ENCODE measurements around the gene CLIC5. TPM values are rescaled to one million over a fixed set of nuclear protein-coding genes. Genes with fewer than 3 reads are reported as not detected.

CLIC5 gene
- polyA plus RNA-seq, 1 donor from 2014 or later = 0.22 TPM

- H3K36me3 ChIP-seq (ENCODE audit: insufficient read depth, low read length) = no peaks in the 10 kb centered on the region
- H3K9me2 ChIP-seq (ENCODE audit: insufficient read depth, low read length) = no peaks in the 10 kb centered on the region
- TF ChIP-seq TAF1 (IDR thresholded peaks at IDR 0.05; ENCODE audit: low read depth) = no peak
- H3K9ac ChIP-seq (ENCODE audit: low read length) = no peak overlapping the region
- H3K79me2 ChIP-seq (replicated peaks; ENCODE audit: insufficient read depth, low read length) = no peaks in the 10 kb centered on the region
- no peaks in the 10 kb centered on the region for H4K20me1 ChIP-seq (ENCODE audit: insufficient read depth)
- no peaks in the 10 kb centered on the region for H3K9me3 ChIP-seq (ENCODE audit: low read length)
- H3F3A ChIP-seq (ENCODE audit: insufficient read depth, low read length, poor library complexity, severe bottlenecking) = no peaks in the 10 kb centered on the region
- H3K4me3 ChIP-seq (ENCODE audit: low read length) = no peak overlapping the region
- no peaks in the 10 kb centered on the region for H3K27me3 ChIP-seq (ENCODE audit: insufficient read depth, low read depth, low read length)
- no peak overlapping the region for H3K27ac ChIP-seq (ENCODE audit: low read length)
- H2AFZ ChIP-seq (ENCODE audit: low read depth, low read length) = no peak overlapping the region
- H3K4me2 ChIP-seq (ENCODE audit: low read length) = no peak overlapping the region
These were observed 48.9 kb downstream of the CLIC5 start for GRCh38 chr6:45966797-45967196.

GRCh38 chr6:45966340-45966739 is 49.3 kb downstream of the CLIC5 start:
- no peaks in the 10 kb centered on the region for H3F3A ChIP-seq (ENCODE audit: insufficient read depth, low read length, poor library complexity, severe bottlenecking)
- H3K79me2 ChIP-seq (replicated peaks; ENCODE audit: insufficient read depth, low read length) = no peaks in the 10 kb centered on the region
- H3K9me2 ChIP-seq (ENCODE audit: insufficient read depth, low read length) = no peaks in the 10 kb centered on the region
- H3K4me2 ChIP-seq (ENCODE audit: low read length) = no peak overlapping the region
- H3K9me3 ChIP-seq (ENCODE audit: low read length) = no peaks in the 10 kb centered on the region
- TF ChIP-seq TAF1 (IDR thresholded peaks at IDR 0.05; ENCODE audit: low read depth) (no peak), EP300 (conservative IDR thresholded peaks at IDR 0.05; ENCODE audit: poor library complexity, severe bottlenecking) (no peak), EZH2 (IDR thresholded peaks at IDR 0.05; ENCODE audit: borderline replicate concordance, insufficient read depth, low read length, poor library complexity, severe bottlenecking) (no peak), MXI1 (conservative IDR thresholded peaks at IDR 0.05; ENCODE audit: poor library complexity, severe bottlenecking) (no peak), REST (IDR thresholded peaks at IDR 0.05; ENCODE audit: borderline replicate concordance) (no peak), POLR2AphosphoS5 (IDR thresholded peaks at IDR 0.05) (no peak), RAD21 (conservative IDR thresholded peaks at IDR 0.05) (no peak), SMC3 (conservative IDR thresholded peaks at IDR 0.05; ENCODE audit: poor library complexity) (no peak)
- TF ChIP-seq, protein P1, sequence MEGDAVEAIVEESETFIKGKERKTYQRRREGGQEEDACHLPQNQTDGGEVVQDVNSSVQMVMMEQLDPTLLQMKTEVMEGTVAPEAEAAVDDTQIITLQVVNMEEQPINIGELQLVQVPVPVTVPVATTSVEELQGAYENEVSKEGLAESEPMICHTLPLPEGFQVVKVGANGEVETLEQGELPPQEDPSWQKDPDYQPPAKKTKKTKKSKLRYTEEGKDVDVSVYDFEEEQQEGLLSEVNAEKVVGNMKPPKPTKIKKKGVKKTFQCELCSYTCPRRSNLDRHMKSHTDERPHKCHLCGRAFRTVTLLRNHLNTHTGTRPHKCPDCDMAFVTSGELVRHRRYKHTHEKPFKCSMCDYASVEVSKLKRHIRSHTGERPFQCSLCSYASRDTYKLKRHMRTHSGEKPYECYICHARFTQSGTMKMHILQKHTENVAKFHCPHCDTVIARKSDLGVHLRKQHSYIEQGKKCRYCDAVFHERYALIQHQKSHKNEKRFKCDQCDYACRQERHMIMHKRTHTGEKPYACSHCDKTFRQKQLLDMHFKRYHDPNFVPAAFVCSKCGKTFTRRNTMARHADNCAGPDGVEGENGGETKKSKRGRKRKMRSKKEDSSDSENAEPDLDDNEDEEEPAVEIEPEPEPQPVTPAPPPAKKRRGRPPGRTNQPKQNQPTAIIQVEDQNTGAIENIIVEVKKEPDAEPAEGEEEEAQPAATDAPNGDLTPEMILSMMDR (IDR thresholded peaks at IDR 0.05; ENCODE audit: poor library complexity, severe bottlenecking) = no peak
- H4K20me1 ChIP-seq (ENCODE audit: insufficient read depth) = no peaks in the 10 kb centered on the region
- H3K36me3 ChIP-seq (ENCODE audit: insufficient read depth, low read length) = no peaks in the 10 kb centered on the region
- H3K9ac ChIP-seq (ENCODE audit: low read length) = no peak overlapping the region
- no peak overlapping the region for H2AFZ ChIP-seq (ENCODE audit: low read depth, low read length)
- no peak overlapping the region for H3K4me3 ChIP-seq (ENCODE audit: low read length)
- no peaks in the 10 kb centered on the region for H3K27me3 ChIP-seq (ENCODE audit: insufficient read depth, low read depth, low read length)
- no peak overlapping the region for H3K27ac ChIP-seq (ENCODE audit: low read length)

DNA sequence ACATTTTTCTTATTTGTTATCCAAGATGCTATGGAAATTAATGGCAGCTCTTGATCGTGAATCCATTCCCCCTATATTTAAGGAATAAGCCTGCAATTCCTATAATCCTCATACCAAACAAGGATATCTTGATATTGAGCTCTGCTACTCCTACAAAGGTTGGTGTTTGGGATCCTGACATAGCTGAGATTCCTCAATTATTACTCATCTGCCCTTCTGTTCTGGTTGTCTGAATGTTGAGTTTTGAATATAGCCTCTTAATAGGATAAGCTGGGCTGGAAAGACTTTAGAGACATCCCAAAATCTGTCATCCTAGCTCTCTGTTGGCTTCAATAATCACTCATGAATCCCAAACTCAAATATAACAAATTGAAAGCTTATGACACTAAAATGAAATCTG is 49.9 kb downstream of the CLIC5 start:
- no peaks in the 10 kb centered on the region for H3K27me3 ChIP-seq (ENCODE audit: insufficient read depth, low read depth, low read length)
- no peak overlapping the region for H3K4me2 ChIP-seq (ENCODE audit: low read length)
- no peaks in the 10 kb centered on the region for H4K20me1 ChIP-seq (ENCODE audit: insufficient read depth)
- no peak overlapping the region for H2AFZ ChIP-seq (ENCODE audit: low read depth, low read length)
- H3K9me3 ChIP-seq (ENCODE audit: low read length) = no peaks in the 10 kb centered on the region
- H3F3A ChIP-seq (ENCODE audit: insufficient read depth, low read length, poor library complexity, severe bottlenecking) = no peaks in the 10 kb centered on the region
- no peaks in the 10 kb centered on the region for H3K36me3 ChIP-seq (ENCODE audit: insufficient read depth, low read length)
- no peak overlapping the region for H3K27ac ChIP-seq (ENCODE audit: low read length)
- no peak overlapping the region for H3K9ac ChIP-seq (ENCODE audit: low read length)
- no peaks in the 10 kb centered on the region for H3K79me2 ChIP-seq (replicated peaks; ENCODE audit: insufficient read depth, low read length)
- no peaks in the 10 kb centered on the region for H3K9me2 ChIP-seq (ENCODE audit: insufficient read depth, low read length)
- TF ChIP-seq MXI1 (conservative IDR thresholded peaks at IDR 0.05; ENCODE audit: poor library complexity, severe bottlenecking) = no peak
- TF ChIP-seq RAD21 (conservative IDR thresholded peaks at IDR 0.05) = no peak
- no peak for TF ChIP-seq SMC3 (conservative IDR thresholded peaks at IDR 0.05; ENCODE audit: poor library complexity)
- no peak for TF ChIP-seq REST (IDR thresholded peaks at IDR 0.05; ENCODE audit: borderline replicate concordance)
- TF ChIP-seq, protein P1 (IDR thresholded peaks at IDR 0.05; ENCODE audit: poor library complexity, severe bottlenecking) = no peak
- no peak for TF ChIP-seq POLR2AphosphoS5 (IDR thresholded peaks at IDR 0.05)
- no peak for TF ChIP-seq TAF1 (IDR thresholded peaks at IDR 0.05; ENCODE audit: low read depth)
- TF ChIP-seq EP300 (conservative IDR thresholded peaks at IDR 0.05; ENCODE audit: poor library complexity, severe bottlenecking) = no peak
- no peak for TF ChIP-seq EZH2 (IDR thresholded peaks at IDR 0.05; ENCODE audit: borderline replicate concordance, insufficient read depth, low read length, poor library complexity, severe bottlenecking)
- H3K4me3 ChIP-seq (ENCODE audit: low read length) = no peak overlapping the region
